Vagina (tissue), 2 donors: ENCODE data around the gene ANKRD24. TPM values are rescaled to one million over a fixed set of nuclear protein-coding genes. Genes with fewer than 3 reads are reported as not detected.

Experiments
- DNase-seq, 2 donors: peaks; one replicate each; pipeline ENCODE4 v3.0.0-alpha.2; 2017; ENCODE audit errors: extremely low spot score in 2 of 2
- H3K27ac ChIP-seq: fragments of 200-600 bp; sonication (generic); one replicate; pipeline ENCODE4 v1.5.1; 2019
- H3K27me3 ChIP-seq: fragments of 200-600 bp; sonication (generic); one replicate; pipeline ENCODE4 v1.5.1; 2019
- H3K36me3 ChIP-seq, 2 donors: fragments of 200-600 bp; sonication (generic); one replicate each; pipeline ENCODE4 v1.5.1; 2017 to 2019
- H3K4me1 ChIP-seq: fragments of 200-600 bp; sonication (generic); one replicate; pipeline ENCODE4 v1.5.1; 2019
- H3K4me3 ChIP-seq, 2 donors: fragments of 200-600 bp; sonication (generic); 1 replicate in 1 of 2; 2 replicates in 1 of 2; pipeline ENCODE4 v1.5.1; 2016 to 2019
- H3K9me3 ChIP-seq: fragments of 200-600 bp; sonication (generic); one replicate; pipeline ENCODE4 v1.5.1; 2019
- CTCF ChIP-seq, 3 experiments: fragments of 450-650 bp in 2 of 3; fragments of 200-600 bp in 1 of 3; sonication (generic) in 1 of 3; IDR thresholded peaks; one replicate each; pipeline ENCODE4 v1.5.1; 2017 to 2019; ENCODE audit warnings: antibody characterized with exemption in 3 of 3, mild to moderate bottlenecking in 2 of 3, moderate library complexity in 2 of 3
- POLR2A ChIP-seq, 2 donors: fragments of 450-650 bp; IDR thresholded peaks; one replicate each; pipeline ENCODE4 v1.6.1; 2017; ENCODE audit warnings: antibody characterized with exemption in 2 of 2, mild to moderate bottlenecking in 2 of 2, moderate library complexity in 2 of 2
- POLR2AphosphoS5 ChIP-seq, 2 donors: sonication (generic); formaldehyde crosslinking; IDR thresholded peaks; one replicate each; pipeline ENCODE4 v1.9.0; 2017; ENCODE audit warnings: antibody characterized with exemption in 2 of 2, mild to moderate bottlenecking in 2 of 2, low read depth in 1 of 2; ENCODE audit not compliant: insufficient read depth in 1 of 2
- intact Hi-C: fragments of 100-400 bp; cut with DNase I; formaldehyde crosslinking; loops from one replicate; pipeline ENCODE4 v1.15.1; 2023
- total RNA-seq: library from RNA; depleted of rRNA; stranded (reverse); fragments of >200 nt; gene quantifications from one replicate; pipeline ENCODE4 v1.2.3, GENCODE V29; 2016

Gene ANKRD24
- total RNA-seq, 1 donor from 2014 or later, result 0.25 TPM

- Histone ChIP-seq H3K36me3 (peaks cover 0 to 40% of the 10 kb centered on the region in 2 donors), H3K27ac (no peak overlapping the region)
- intact Hi-C loops, result no loop called here
Measured at GRCh38 chr19:4178990-4179389, 3.5 kb upstream of the ANKRD24 start.

GRCh38 chr19:4181053-4181508, 1.4 kb upstream of the ANKRD24 start:
- no peak for TF ChIP-seq POLR2AphosphoS5 (IDR thresholded peaks at IDR 0.05; ENCODE audit: insufficient read depth in 1 of 2, low read depth in 1 of 2)
- no peak for TF ChIP-seq POLR2A (IDR thresholded peaks at IDR 0.05)
- TF ChIP-seq CTCF (IDR thresholded peaks at IDR 0.05), result no peak
- no peaks in the 10 kb centered on the region for H3K27me3 ChIP-seq
- H3K4me3 ChIP-seq, result no peak overlapping the region
- peaks cover 27% of the 10 kb centered on the region for H3K4me1 ChIP-seq
- no peak for DNase-seq
- no peaks in the 10 kb centered on the region for H3K9me3 ChIP-seq
- H3K36me3 ChIP-seq, result peaks cover 0 to 27% of the 10 kb centered on the region in 2 donors
- no peak overlapping the region for H3K27ac ChIP-seq
- intact Hi-C loops, result no loop called here

More at GRCh38 chr19:4178990-4179389, 3.5 kb upstream of the ANKRD24 start:
- Histone ChIP-seq H3K27me3 (no peaks in the 10 kb centered on the region), H3K9me3 (no peaks in the 10 kb centered on the region), H3K4me3 (no peak overlapping the region), H3K4me1 (peaks cover 27% of the 10 kb centered on the region)
- TF ChIP-seq POLR2AphosphoS5 (IDR thresholded peaks at IDR 0.05; ENCODE audit: insufficient read depth in 1 of 2, low read depth in 1 of 2) (no peak), CTCF (IDR thresholded peaks at IDR 0.05) (no peak), POLR2A (IDR thresholded peaks at IDR 0.05) (no peak)
- DNase-seq, result no peak

- DNase-seq, result no peak
- Histone ChIP-seq H3K4me3 (no peak overlapping the region), H3K27me3 (no peaks in the 10 kb centered on the region), H3K4me1 (peaks cover 27% of the 10 kb centered on the region), H3K9me3 (no peaks in the 10 kb centered on the region), H3K27ac (no peak overlapping the region), H3K36me3 (peaks cover 0 to 9% of the 10 kb centered on the region in 2 donors)
- TF ChIP-seq POLR2AphosphoS5 (IDR thresholded peaks at IDR 0.05; ENCODE audit: insufficient read depth in 1 of 2, low read depth in 1 of 2) (no peak), POLR2A (IDR thresholded peaks at IDR 0.05) (no peak), CTCF (IDR thresholded peaks at IDR 0.05) (no peak)
- intact Hi-C loops, result no loop called here
Measured at GRCh38 chr19:4183967-4184717, 1.7 kb downstream of the ANKRD24 start.

GRCh38 chr19:4184718-4185352, 2.3 kb downstream of the ANKRD24 start:
- peaks cover 0 to 9% of the 10 kb centered on the region in 2 donors for H3K36me3 ChIP-seq
- no peak overlapping the region for H3K27ac ChIP-seq
- H3K4me1 ChIP-seq, result peaks cover 27% of the 10 kb centered on the region
- H3K4me3 ChIP-seq, result no peak overlapping the region
- TF ChIP-seq POLR2AphosphoS5 (IDR thresholded peaks at IDR 0.05; ENCODE audit: insufficient read depth in 1 of 2, low read depth in 1 of 2), result no peak
- TF ChIP-seq CTCF (IDR thresholded peaks at IDR 0.05), result no peak
- no peak for TF ChIP-seq POLR2A (IDR thresholded peaks at IDR 0.05)
- H3K27me3 ChIP-seq, result no peaks in the 10 kb centered on the region
- intact Hi-C loops, result no loop called here
- DNase-seq, result no peak
- H3K9me3 ChIP-seq, result no peaks in the 10 kb centered on the region
